ENCODE data around the gene SCN4A.

GRCh38 chr17:63999680-64000531 is 27.2 kb upstream of the SCN4A start:
- TF ChIP-seq EZH2phosphoT487 (IDR thresholded peaks at IDR 0.05; ENCODE audit: low read depth, severe bottlenecking, unreplicated experiment), result no peak
- TF ChIP-seq, protein P1, sequence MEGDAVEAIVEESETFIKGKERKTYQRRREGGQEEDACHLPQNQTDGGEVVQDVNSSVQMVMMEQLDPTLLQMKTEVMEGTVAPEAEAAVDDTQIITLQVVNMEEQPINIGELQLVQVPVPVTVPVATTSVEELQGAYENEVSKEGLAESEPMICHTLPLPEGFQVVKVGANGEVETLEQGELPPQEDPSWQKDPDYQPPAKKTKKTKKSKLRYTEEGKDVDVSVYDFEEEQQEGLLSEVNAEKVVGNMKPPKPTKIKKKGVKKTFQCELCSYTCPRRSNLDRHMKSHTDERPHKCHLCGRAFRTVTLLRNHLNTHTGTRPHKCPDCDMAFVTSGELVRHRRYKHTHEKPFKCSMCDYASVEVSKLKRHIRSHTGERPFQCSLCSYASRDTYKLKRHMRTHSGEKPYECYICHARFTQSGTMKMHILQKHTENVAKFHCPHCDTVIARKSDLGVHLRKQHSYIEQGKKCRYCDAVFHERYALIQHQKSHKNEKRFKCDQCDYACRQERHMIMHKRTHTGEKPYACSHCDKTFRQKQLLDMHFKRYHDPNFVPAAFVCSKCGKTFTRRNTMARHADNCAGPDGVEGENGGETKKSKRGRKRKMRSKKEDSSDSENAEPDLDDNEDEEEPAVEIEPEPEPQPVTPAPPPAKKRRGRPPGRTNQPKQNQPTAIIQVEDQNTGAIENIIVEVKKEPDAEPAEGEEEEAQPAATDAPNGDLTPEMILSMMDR (IDR thresholded peaks at IDR 0.05; ENCODE audit: poor library complexity), result no peak
